ENCODE results near the gene INHBE. TPM values are rescaled to one million over a fixed set of nuclear protein-coding genes. Genes with fewer than 3 reads are reported as not detected.

Gene INHBE
- total RNA-seq, 4 donors from 2014 or later: not detected

- Histone ChIP-seq H3K4me3 (peak overlapping the region; percentile 6 to 18), H3K27ac (no peak overlapping the region), H3K36me3 (no peaks in the 10 kb centered on the region), H3K27me3 (peaks cover 8 to 20% of the 10 kb centered on the region in 2 donors), H3K4me1 (peaks cover 0 to 13% of the 10 kb centered on the region in 2 donors), H3K9me3 (no peaks in the 10 kb centered on the region)
- TF ChIP-seq POLR2A (IDR thresholded peaks at IDR 0.05) (no peak), CTCF (IDR thresholded peaks at IDR 0.05) (no peak)
- intact Hi-C loops (cut with DNase I; ENCODE audit: low total_unique reads): no loop called here
- DNase-seq: no peak
These were observed 20.4 kb downstream of the INHBE start for GRCh38 chr12:57475271-57476161.

GRCh38 chr12:57476162-57476992, 21.3 kb downstream of the INHBE start:
- Histone ChIP-seq H3K27ac (no peak overlapping the region), H3K9me3 (no peaks in the 10 kb centered on the region), H3K27me3 (peaks cover 8 to 20% of the 10 kb centered on the region in 2 donors), H3K4me1 (peaks cover 0 to 13% of the 10 kb centered on the region in 2 donors), H3K4me3 (peak overlapping the region; percentile 6 to 18), H3K36me3 (no peaks in the 10 kb centered on the region)
- TF ChIP-seq CTCF (IDR thresholded peaks at IDR 0.05): no peak
- no peak for TF ChIP-seq POLR2A (IDR thresholded peaks at IDR 0.05)
- intact Hi-C loops (cut with DNase I; ENCODE audit: low total_unique reads): no loop called here
- DNase-seq: no peak

GRCh38 chr12:57476993-57477709, 22.0 kb downstream of the INHBE start:
- no peak overlapping the region for H3K27ac ChIP-seq
- no peak for TF ChIP-seq CTCF (IDR thresholded peaks at IDR 0.05)
- TF ChIP-seq POLR2A (IDR thresholded peaks at IDR 0.05): no peak
- peaks cover 8 to 20% of the 10 kb centered on the region in 2 donors for H3K27me3 ChIP-seq
- no peaks in the 10 kb centered on the region for H3K9me3 ChIP-seq
- no peaks in the 10 kb centered on the region for H3K36me3 ChIP-seq
- peaks cover 0 to 13% of the 10 kb centered on the region in 2 donors for H3K4me1 ChIP-seq
- no peak for DNase-seq
- intact Hi-C loops (cut with DNase I; ENCODE audit: low total_unique reads): no loop called here
- H3K4me3 ChIP-seq: no peak overlapping the region

- intact Hi-C loops (cut with DNase I; ENCODE audit: low total_unique reads): no loop called here
These were observed 22.9 kb downstream of the INHBE start for GRCh38 chr12:57477710-57478681.

More at GRCh38 chr12:57477710-57478681, 22.9 kb downstream of the INHBE start:
- TF ChIP-seq CTCF (IDR thresholded peaks at IDR 0.05) (no peak), POLR2A (IDR thresholded peaks at IDR 0.05) (no peak)
- no peak overlapping the region for H3K27ac ChIP-seq
- H3K4me3 ChIP-seq: no peak overlapping the region
- no peak for DNase-seq
- peaks cover 0 to 13% of the 10 kb centered on the region in 2 donors for H3K4me1 ChIP-seq
- H3K36me3 ChIP-seq: no peaks in the 10 kb centered on the region
- H3K27me3 ChIP-seq: peaks cover 8 to 20% of the 10 kb centered on the region in 2 donors
- H3K9me3 ChIP-seq: no peaks in the 10 kb centered on the region

Data from uterus (tissue), 4 donors.